T-helper 2 cell treated with Interferon-gamma antibody and Interleukin-4, amounts not matched to agents 5 μg/mL and 100 μg/mL, for 36 hours (primary cell): Measurements from ENCODE around the gene TPGS1.

Source experiments
- DNase-seq: peaks from one replicate; pipeline ENCODE4 v3.0.0; 2021; ENCODE audit warnings: low spot score
- H3K27ac Mint-ChIP-seq: one replicate; pipeline ENCODE4 v1.8.0; 2021; ENCODE audit warnings: mild to moderate bottlenecking, mixed read lengths
- H3K27me3 Mint-ChIP-seq: one replicate; pipeline ENCODE4 v1.8.0; 2021; ENCODE audit warnings: low read depth, mixed read lengths
- H3K36me3 Mint-ChIP-seq: one replicate; pipeline ENCODE4 v1.8.0; 2021; ENCODE audit warnings: low read depth, mixed read lengths
- H3K4me1 Mint-ChIP-seq: one replicate; pipeline ENCODE4 v1.8.0; 2021; ENCODE audit warnings: low read depth, mixed read lengths
- H3K4me3 Mint-ChIP-seq: one replicate; pipeline ENCODE4 v1.8.0; 2022; ENCODE audit warnings: mild to moderate bottlenecking, moderate library complexity, mixed read lengths
- H3K9me3 Mint-ChIP-seq: one replicate; pipeline ENCODE4 v1.8.0; 2021; ENCODE audit warnings: mixed read lengths

Gene TPGS1

DNA sequence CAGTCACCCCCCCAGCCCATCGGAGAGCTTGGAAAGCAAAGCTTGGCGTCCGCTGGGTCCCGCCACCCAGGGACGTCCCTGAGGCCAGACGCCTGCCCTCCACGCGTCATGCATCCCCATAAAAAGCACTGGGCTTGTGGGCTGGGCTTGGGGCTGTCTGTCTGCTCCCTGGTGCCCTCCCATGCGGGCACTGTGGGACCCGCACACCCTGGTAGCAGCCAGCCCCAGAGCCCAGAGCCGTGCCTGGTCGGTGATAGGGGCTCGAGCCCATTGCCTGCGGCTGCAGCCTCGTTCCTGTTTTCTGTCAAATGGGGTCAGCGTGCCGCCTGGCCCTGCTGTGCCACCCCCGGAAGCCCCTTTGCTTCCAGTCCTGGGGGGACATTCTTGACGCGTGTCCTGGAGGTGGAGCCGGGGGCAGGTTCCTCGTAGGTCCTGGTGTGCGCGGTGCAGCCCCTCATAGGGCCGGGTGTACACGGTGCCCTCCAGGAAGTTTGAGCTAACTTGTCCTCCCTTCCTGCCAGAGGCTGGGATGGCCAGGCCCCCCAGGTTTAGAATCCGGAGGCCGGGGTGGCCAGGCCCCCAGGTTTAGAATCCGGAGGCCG is 32.2 kb downstream of the TPGS1 start:
- Mint-ChIP-seq H3K4me1 (peaks cover 4% of the 10 kb centered on the region), H3K36me3 (peaks cover 8% of the 10 kb centered on the region), H3K9me3 (no peaks in the 10 kb centered on the region), H3K27ac (no peak overlapping the region), H3K4me3 (no peak overlapping the region), H3K27me3 (no peaks in the 10 kb centered on the region)
- DNase-seq, result no peak

- Mint-ChIP-seq H3K27ac (no peak overlapping the region), H3K4me3 (no peak overlapping the region), H3K9me3 (no peaks in the 10 kb centered on the region), H3K4me1 (peaks cover 6% of the 10 kb centered on the region), H3K27me3 (no peaks in the 10 kb centered on the region), H3K36me3 (peaks cover 8% of the 10 kb centered on the region)
- no peak for DNase-seq
Measured at GRCh38 chr19:540867-541637, 33.8 kb downstream of the TPGS1 start.

DNA sequence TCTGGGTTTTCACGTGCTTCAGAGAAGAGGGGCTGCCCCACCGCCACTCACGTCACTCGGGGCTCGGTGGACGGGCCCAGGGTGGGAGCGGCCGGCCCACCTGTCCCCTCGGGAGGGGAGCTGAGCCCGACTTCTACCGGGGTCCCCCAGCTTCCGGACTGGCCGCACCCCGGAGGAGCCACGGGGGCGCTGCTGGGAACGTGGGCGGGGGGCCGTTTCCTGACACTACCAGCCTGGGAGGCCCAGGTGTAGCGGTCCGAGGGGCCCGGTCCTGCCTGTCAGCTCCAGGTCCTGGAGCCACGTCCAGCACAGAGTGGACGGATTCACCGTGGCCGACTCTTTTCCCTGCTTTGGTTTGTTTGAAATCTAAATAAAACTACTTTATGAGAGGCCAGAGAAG is 34.4 kb downstream of the TPGS1 start:
- Mint-ChIP-seq H3K27me3 (no peaks in the 10 kb centered on the region), H3K4me1 (peaks cover 6% of the 10 kb centered on the region), H3K27ac (no peak overlapping the region), H3K36me3 (peaks cover 8% of the 10 kb centered on the region), H3K9me3 (no peaks in the 10 kb centered on the region), H3K4me3 (no peak overlapping the region)
- no peak for DNase-seq

GRCh38 chr19:542173-542866 is 35.0 kb downstream of the TPGS1 start:
- no peak for DNase-seq
- peaks cover 8% of the 10 kb centered on the region for H3K36me3 Mint-ChIP-seq
- H3K4me1 Mint-ChIP-seq, result peaks cover 6% of the 10 kb centered on the region
- H3K27me3 Mint-ChIP-seq, result no peaks in the 10 kb centered on the region
- H3K27ac Mint-ChIP-seq, result no peak overlapping the region
- H3K9me3 Mint-ChIP-seq, result no peaks in the 10 kb centered on the region
- H3K4me3 Mint-ChIP-seq, result no peak overlapping the region

DNA sequence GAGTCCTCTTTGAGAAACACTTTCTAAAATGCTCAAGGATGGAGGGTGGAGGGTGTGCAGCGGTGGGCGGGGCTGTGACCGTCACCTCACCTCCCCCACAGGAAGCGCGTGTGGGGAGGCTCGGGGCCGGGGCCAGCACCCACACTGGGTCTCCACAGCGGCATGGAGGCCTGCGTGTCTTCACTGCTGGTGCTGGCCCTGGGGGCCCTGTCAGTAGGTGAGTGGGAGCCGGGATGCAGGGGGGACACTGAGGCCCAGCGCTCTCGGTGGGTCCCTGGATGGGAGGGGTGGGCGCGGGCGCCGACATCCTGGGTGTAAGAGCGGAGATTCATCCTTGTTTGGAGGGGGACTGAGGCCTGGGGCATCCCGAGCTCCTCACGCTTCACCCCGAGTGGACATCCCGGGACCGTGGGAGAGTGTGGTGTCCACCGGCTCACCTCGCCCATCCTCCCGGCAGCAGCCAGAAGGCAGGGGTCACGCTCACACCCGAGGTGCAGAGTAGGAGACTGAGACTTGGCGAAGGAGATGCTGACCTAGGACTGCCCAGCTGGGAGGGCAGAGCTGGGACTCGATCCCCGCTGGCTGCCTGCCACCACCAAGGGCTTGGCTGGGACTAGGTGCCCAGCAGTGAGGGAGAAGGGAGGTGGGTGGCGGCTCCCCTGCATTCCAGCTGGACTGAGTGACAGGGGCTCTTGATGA is 36.8 kb downstream of the TPGS1 start, which contains the start of gene GZMM:
Gene GZMM (plus strand): TSS at position 144 of the 699 bp plus-strand sequence. CDS start 19 bp downstream, at position 163.
- DNase-seq, result peak; percentile 57
- peaks cover 2% of the 10 kb centered on the region for H3K36me3 Mint-ChIP-seq
- peak within 1 kb of the TSS; percentile 89 for H3K27ac Mint-ChIP-seq
- no peaks in the 10 kb centered on the region for H3K9me3 Mint-ChIP-seq
- H3K4me1 Mint-ChIP-seq, result peaks cover 8% of the 10 kb centered on the region
- H3K27me3 Mint-ChIP-seq, result no peaks in the 10 kb centered on the region
- peak within 1 kb of the TSS; percentile 87 for H3K4me3 Mint-ChIP-seq

DNA sequence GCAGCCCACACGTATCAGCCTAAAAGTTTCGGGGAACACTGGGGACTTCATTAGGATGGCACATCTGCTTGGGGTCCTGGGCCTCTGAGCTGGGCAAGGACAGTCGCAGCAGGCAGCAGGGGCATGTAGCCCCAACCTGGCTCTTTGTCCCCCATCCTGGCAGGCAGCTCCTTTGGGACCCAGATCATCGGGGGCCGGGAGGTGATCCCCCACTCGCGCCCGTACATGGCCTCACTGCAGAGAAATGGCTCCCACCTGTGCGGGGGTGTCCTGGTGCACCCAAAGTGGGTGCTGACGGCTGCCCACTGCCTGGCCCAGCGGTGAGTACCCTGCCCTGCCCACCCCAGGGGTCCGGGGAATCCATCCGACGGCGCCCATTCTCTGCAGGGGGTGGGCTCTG is 39.8 kb downstream of the TPGS1 start:
- Mint-ChIP-seq H3K4me1 (peaks cover 8% of the 10 kb centered on the region), H3K27me3 (no peaks in the 10 kb centered on the region), H3K4me3 (no peak overlapping the region), H3K27ac (no peak overlapping the region), H3K36me3 (peaks cover 2% of the 10 kb centered on the region), H3K9me3 (no peaks in the 10 kb centered on the region)
- no peak for DNase-seq

DNA sequence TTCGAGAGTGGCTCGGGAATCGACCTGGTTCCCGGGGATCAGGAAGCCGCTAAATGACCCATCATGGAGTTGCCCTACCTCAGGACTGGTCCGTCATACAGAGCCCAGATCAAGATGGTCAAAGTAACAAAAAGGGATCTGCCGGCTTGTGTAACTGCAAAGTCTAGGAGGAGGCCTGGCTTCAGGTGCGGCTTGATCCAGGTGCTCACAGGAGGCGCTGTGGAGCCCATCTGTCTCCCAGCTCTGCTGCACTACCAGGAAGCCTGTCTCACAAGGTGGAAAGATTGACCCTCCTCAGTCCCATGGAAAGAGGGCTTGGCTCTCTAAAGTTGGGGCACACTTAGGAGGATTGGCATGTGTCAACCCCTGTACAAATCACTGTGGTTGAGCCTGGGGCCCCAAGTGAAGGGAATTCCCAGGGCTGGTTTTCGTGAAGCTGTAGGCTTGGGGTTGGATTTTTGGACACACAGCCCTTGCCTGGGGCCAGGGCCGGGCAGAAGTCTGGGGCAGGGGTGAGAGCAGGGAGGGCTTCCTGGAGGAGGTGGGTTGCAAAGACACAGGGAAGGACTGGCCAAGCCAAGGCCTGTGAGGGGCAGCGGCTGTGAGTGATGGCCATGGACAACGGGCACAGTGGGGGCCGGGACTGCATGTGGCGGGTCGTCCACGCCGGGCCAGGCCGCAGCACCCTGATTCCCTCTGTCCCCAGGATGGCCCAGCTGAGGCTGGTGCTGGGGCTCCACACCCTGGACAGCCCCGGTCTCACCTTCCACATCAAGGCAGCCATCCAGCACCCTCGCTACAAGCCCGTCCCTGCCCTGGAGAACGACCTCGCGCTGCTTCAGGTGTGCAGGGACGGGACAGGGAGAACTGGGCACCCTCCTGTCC is 40.8 kb downstream of the TPGS1 start:
- H3K4me3 Mint-ChIP-seq, result no peak overlapping the region
- no peak overlapping the region for H3K27ac Mint-ChIP-seq
- peaks cover 2% of the 10 kb centered on the region for H3K36me3 Mint-ChIP-seq
- no peak for DNase-seq
- no peaks in the 10 kb centered on the region for H3K27me3 Mint-ChIP-seq
- H3K4me1 Mint-ChIP-seq, result peaks cover 8% of the 10 kb centered on the region
- H3K9me3 Mint-ChIP-seq, result no peaks in the 10 kb centered on the region

DNA sequence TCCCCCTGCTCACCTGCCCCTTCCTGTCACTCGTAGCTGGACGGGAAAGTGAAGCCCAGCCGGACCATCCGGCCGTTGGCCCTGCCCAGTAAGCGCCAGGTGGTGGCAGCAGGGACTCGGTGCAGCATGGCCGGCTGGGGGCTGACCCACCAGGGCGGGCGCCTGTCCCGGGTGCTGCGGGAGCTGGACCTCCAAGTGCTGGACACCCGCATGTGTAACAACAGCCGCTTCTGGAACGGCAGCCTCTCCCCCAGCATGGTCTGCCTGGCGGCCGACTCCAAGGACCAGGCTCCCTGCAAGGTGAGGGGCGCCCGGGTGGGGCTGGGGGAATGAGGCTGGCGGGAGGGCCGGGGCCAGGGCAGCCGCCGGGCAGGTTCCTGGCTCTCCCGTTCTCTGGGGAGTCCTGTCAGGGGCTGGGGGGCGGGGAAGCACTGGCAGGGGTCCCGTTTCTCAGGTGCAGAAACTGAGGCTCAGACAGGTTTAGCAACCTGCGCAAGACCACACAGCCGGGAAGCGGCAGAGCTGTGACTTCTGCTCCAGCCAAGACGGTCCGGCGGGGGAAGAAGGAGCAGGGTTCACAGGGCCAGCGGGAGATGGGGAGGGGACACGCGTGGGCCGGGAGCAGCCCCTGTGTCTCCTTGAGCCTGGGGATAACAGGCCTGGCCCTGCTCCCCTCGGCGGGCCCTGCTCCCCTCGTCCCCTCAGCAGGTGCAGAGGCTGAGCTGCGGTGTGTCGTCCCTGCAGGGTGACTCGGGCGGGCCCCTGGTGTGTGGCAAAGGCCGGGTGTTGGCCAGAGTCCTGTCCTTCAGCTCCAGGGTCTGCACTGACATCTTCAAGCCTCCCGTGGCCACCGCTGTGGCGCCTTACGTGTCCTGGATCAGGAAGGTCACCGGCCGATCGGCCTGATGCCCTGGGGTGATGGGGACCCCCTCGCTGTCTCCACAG is 41.9 kb downstream of the TPGS1 start:
- Mint-ChIP-seq H3K27ac (no peak overlapping the region), H3K4me1 (peaks cover 5% of the 10 kb centered on the region), H3K36me3 (no peaks in the 10 kb centered on the region), H3K4me3 (no peak overlapping the region), H3K9me3 (no peaks in the 10 kb centered on the region), H3K27me3 (no peaks in the 10 kb centered on the region)
- DNase-seq, result no peak

GRCh38 chr19:554817-555216 is 47.5 kb downstream of the TPGS1 start:
- H3K9me3 Mint-ChIP-seq, result no peaks in the 10 kb centered on the region
- no peaks in the 10 kb centered on the region for H3K36me3 Mint-ChIP-seq
- no peak for DNase-seq
- no peak overlapping the region for H3K27ac Mint-ChIP-seq
- no peak overlapping the region for H3K4me3 Mint-ChIP-seq
- no peaks in the 10 kb centered on the region for H3K27me3 Mint-ChIP-seq
- H3K4me1 Mint-ChIP-seq, result no peaks in the 10 kb centered on the region

DNA sequence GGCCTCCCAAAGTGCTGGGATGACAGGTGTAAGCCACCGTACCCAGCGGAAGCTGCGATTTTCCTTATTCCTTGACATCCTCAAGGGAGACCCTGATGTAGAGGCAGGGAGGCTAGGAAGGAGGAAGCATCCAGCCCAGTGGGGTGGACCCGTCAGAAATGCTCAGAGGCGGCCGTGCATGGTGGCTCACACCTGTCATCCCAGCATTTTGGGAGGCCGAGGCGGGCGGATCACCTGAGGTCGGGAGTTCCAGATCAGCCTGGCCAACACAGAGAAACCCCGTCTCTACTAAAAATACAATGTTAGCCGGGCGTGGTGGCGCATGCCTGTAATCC is 48.1 kb downstream of the TPGS1 start:
- no peak overlapping the region for H3K4me3 Mint-ChIP-seq
- no peak for DNase-seq
- H3K9me3 Mint-ChIP-seq, result no peaks in the 10 kb centered on the region
- no peaks in the 10 kb centered on the region for H3K4me1 Mint-ChIP-seq
- H3K36me3 Mint-ChIP-seq, result no peaks in the 10 kb centered on the region
- H3K27me3 Mint-ChIP-seq, result no peaks in the 10 kb centered on the region
- H3K27ac Mint-ChIP-seq, result no peak overlapping the region

DNA sequence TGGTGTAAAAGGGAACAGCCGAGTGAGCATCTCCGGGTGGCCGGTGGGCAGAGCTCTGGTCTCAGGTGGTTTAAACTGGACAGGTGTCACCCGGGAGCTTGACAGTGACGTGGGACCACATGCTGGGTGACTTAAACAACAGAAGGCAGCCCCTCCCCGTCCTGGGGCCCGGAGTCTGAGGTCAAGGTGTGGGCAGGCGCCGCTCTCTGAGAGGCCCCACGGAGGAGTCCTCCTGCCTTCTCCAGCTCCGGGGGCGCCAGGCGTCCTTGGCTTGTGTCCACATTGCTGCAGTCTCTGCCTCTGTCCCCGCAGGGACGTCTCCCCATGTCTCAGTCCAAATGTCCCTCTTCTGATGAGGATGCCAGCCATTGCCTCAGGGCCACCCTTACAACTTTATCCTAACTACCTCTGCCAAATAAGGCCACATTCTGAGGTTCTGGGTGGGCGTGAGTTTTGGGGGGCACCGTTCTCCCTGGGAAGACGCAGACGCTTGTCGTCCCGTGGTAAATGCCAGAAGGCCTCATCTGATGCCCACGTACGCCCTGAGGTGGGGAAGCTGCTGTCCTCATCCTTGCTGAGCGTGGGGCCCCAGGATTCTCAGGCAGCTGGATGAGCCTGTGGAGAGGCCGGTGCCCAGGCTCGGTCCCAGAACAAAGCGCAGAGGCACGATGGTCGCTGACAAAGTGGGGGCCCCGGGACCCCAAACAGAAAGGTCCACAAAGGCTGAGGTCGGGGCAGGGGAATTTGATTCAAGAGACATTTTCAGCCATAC is 49.5 kb downstream of the TPGS1 start:
- no peak overlapping the region for H3K27ac Mint-ChIP-seq
- H3K4me3 Mint-ChIP-seq, result no peak overlapping the region
- H3K4me1 Mint-ChIP-seq, result no peaks in the 10 kb centered on the region
- no peaks in the 10 kb centered on the region for H3K9me3 Mint-ChIP-seq
- H3K36me3 Mint-ChIP-seq, result no peaks in the 10 kb centered on the region
- no peaks in the 10 kb centered on the region for H3K27me3 Mint-ChIP-seq
- DNase-seq, result no peak
